GM19328 (cell line): ENCODE results near the gene GNGT1.

ENCODE experiments used
- ATAC-seq: cut with Tn5 transposase; IDR thresholded peaks from one replicate; pipeline ENCODE4 v1.9.1; 2021; ENCODE audit warnings: mild to moderate bottlenecking, moderate library complexity; ENCODE audit not compliant: unreplicated experiment

Gene GNGT1

GRCh38 chr7:93906267-93906666 lies at the start of gene GNGT1:
GNGT1 (plus strand) TSS chr7:93906567; CDS start chr7:93906747, 180 bp downstream.
- no peak for ATAC-seq

- ATAC-seq, result no peak
Observed at GRCh38 chr7:93858857-93859256, 47.5 kb upstream of the GNGT1 start.

DNA sequence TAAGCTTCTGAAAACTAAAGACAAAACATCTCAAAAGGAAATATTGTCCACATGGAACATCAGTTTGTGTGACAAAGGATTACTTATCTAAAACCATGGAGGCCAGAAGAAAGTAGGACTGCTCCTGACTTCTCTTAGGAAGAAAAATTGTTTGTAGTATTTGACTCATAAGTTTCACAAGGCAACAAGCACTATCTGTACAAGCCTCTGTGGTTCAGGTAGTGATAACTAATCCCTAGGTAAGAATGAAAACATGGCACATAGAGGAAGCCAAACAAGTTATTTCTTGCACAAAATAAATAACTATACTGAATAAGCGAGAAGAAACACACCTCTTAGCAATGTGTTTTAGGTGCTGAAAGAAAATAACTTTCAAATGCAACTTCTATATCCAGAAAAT lies 46.1 kb upstream of the GNGT1 start:
- no peak for ATAC-seq

DNA sequence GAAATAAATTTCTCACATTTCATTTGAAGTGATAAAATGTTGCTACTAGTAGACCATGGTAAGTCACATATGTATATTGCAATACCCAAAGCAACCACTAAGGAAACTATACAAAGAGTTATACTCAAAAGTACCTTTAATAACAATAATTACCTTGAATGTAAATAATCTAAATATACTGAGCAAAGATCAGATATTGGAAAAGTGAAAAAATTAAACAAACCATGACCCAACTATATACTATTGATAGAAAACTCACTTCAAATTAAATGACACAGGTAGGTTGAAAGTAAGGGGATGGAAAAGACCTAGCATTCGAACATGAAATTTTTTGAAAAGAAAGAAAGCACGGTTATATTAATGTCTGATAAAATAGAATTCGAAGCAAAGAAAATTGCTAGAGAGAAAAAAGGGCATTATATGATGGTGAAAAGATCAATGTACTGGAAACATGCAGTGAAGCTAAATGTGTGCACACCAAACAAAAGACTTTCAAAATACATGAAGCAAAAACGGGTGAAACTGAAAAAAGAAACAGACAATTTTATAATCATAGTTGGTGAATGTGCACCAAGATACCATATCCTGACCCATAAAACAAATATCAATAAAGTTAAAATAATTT lies 44.9 kb upstream of the GNGT1 start:
- no peak for ATAC-seq

- no peak for ATAC-seq
Observed at GRCh38 chr7:93862651-93863050, 43.7 kb upstream of the GNGT1 start.

- no peak for ATAC-seq
Observed at GRCh38 chr7:93866886-93867285, 39.5 kb upstream of the GNGT1 start.

- no peak for ATAC-seq
Observed at GRCh38 chr7:93873998-93874574, 32.3 kb upstream of the GNGT1 start.

DNA sequence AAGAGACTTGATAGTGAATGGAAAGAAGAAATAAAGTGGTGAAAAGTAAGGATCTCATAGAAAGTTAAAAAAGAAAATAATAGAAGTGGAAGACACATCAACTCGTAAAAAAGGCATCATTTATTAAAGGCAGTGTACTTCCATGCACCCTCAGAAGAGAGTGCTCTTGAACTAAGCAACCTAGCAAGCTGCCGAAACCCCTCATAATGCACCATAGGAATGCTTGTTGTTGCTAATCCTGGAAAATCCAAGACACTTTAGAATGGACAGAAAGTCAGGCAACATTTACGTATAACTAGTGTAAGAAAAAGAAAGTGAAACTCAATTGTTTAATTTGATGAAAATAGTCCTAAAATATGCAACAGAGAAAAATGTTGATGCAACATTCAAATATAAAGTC lies 28.6 kb upstream of the GNGT1 start:
- ATAC-seq, result no peak

- no peak for ATAC-seq
Observed at GRCh38 chr7:93879356-93879755, 27.0 kb upstream of the GNGT1 start.

DNA sequence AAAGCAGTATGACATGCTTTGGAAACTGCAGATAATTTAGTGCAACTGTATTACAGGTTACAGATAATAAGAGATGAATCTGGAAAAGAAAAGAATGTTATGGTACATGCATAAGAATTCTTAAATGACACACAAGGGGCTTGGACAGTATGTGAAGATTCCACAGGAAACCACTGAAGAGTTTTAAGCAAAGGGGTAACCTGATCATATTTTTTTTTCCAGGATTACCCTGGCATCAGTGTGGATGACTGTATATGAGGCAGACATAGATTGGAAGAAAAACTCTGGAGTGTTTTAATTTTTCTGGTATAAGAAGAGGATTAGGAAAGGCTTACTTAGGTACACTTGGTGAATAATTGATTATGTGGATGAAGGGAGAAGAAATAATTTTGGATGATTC lies 23.9 kb upstream of the GNGT1 start:
- ATAC-seq, result no peak

DNA sequence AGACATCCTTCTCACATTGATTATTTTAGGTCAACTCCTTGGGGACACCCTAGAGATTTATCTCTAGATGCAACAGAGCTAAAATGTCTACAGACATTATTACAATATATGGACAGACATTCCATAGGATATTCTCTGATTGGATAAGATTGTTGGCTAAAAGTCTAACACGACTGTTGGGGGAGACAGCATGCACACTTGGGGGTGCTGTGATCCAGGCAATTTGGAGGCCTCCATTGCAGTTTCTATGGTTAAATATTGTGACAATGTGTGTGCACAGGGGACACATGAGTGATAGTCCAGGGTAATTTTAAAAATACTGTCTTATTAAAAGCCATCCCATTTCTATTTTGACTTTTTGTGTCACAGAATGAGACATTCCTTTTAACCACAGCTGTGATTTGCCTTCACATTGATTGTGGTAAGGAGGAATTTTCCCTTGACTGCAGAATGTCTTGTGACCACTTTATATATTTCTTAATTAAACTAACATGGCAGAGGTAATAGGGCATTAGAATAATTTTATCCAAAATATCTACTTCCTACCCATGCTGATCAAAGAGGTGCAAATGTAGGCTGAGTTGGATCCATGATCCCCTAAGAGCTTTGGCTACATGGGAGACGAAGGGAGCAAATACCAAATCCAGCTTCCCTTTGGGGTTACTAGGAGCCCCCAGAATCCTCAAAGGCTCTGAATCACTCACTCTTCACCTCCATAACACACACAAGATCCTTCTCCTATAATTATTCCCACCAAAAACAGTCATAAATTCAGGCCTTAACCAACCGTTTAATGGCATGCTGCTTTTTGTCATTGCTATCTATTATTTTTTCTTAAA lies 23.1 kb upstream of the GNGT1 start:
- no peak for ATAC-seq

DNA sequence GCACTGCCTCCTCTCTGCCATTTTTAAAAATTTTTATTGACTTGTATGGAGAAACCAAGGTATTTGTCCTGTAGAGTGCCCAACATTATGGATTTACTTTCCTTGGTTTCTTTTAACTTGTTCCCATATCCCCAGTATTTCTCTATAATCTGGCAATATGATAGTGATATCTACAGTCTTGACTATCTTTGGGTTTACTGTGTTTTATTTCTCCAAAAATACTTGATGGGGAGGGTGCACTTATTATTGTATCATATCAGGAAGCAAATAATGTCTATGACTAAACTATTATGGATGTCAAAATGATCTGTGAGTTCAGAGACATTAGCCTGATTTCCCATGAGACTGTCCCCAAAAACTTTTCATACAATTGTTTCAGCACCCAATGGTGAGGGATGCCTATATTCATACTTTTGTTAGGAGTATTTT lies 22.4 kb upstream of the GNGT1 start:
- ATAC-seq, result no peak

DNA sequence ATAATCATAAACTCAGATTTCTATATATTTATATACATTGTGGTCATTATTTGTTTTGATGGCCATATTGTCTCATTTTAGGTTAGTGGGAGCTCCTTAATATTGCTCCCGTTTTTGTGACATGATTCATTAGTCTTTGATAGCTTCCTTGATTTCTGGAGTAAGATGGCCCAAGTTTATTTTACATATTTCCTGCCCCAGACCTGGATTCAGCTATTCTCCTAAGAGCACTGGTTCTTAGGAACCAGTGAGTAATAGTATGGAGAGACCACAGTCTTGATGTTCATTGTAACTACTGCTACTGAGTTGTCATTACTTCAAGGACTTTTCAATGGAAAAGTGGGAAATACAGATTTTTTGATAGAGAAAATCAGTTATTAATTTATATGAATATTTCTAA lies 21.8 kb upstream of the GNGT1 start:
- no peak for ATAC-seq

- no peak for ATAC-seq
Observed at GRCh38 chr7:93889261-93889660, 17.1 kb upstream of the GNGT1 start.

DNA sequence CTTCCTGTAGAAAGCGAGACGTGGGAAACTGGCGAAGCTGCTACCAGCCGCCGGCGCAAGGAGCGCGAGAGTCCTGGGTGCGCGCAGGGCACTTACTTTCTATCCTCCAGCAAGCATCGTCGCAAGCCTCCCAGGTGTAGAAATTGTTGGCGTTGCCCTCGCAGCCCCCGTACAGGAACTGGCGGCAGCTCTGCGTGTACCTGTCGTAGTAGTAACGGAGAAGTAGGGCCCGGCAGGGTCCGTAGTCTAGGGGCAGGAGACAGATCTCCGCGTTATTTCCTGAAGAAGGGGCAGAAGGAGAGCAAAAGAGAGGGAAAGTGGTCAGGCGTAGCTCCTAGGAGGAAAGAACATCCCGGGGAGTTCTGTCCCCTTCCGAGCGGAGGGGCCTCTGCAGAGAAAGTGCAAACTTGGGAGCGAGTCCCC lies 16.3 kb upstream of the GNGT1 start:
- ATAC-seq, result no peak

DNA sequence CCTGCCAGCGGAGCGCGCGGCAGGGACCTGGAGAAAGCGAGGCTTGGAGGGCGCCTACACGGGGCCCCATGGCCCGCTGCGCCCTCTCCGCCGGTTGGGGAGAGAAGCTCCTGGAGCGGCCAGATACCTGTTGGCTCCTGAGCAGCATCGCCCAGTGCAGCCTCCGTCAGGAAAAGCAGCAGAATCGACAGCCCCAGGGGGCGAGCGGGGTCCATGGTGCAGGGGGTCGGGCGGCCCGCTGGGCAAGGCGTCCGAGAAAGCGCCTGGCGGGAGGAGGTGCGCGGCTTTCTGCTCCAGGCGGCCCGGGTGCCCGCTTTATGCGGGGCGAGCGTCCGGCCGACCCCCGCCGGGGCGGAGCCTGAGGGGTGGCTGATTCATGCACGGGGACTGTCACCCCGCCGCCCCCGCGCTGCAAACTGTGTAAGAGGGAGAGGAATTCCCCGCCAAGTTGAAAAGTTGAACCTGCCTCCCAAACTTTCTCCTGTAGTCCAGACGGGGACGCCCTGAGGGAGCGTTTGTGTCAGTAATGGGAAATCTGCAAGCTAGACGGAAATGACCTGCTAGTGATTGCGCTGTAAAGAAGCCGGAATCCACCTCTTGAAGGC lies 15.8 kb upstream of the GNGT1 start, which contains the start of gene TFPI2:
Gene TFPI2, minus strand, starts transcription at position 290 of the 605 bp plus-strand sequence. Its CDS starts 75 bp downstream, at position 215.
- ATAC-seq, result no peak

- no peak for ATAC-seq
Observed at GRCh38 chr7:93894426-93894825, 11.9 kb upstream of the GNGT1 start.

DNA sequence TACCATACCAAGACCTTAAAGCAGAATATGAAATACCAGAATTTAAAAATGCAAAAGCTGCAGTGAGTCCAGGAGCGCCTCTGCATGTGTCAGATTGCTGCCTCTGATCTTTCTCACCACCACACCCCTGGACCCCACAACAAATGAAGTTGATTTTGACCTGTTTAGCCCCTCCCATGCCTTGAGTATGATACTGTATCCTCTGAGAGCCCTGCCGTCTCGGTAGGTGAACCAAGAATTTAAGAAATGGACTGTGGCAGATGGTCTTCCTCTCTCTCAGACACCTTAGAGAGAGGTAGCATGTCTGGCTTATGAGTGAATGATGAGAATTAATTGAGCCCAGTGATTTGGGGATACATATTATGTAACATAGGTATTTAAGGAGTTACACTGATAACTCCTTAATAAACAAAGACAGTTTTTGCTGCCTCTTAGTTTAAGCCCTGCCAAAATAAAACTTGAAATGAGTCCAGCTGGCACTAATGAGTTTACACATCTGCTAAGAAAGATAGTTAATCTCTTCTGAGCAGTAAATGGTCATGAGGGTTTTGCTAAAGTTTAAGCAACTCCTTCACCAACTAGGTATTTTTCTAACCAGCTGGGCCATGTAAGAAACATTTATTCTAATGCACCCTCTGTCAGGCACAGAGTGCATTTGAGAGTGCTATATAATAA lies 11.3 kb upstream of the GNGT1 start:
- ATAC-seq, result no peak

- no peak for ATAC-seq
Observed at GRCh38 chr7:93895859-93896600, 10.3 kb upstream of the GNGT1 start.

DNA sequence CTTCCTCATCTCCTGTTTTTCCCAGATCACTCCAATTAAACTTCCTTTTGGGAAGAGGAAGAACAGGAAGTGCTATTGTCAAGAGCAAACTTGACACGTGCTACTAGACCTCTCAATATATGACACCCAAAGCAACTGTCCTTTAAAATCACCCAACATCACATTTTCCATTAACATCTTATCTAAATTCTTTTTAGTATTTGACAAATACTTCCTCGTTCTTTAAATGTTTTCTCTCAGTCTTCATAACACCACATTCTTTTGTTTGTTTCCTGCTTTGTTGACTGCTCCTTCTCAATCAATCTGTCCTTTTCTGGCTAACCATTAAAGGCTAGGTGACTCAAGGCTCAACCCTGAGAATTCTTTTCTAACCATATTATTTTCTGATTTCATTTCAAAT lies 8.7 kb upstream of the GNGT1 start:
- ATAC-seq, result no peak
